HepG2 (cell line): Measurements from ENCODE around the gene HIRA. TPM values are rescaled to one million over a fixed set of nuclear protein-coding genes. Genes with fewer than 3 reads are reported as not detected.

Experiments used
- ATAC-seq: fragments of 200-7000 bp; cut with Tn5 transposase; 3 replicates; pipeline ENCODE4 v1.9.1; 2020; ENCODE audit warnings: mild to moderate bottlenecking, moderate library complexity
- BruUV-seq: library from RNA; stranded (reverse); fragments of 400-500 nt; replicated peaks from 2 replicates; lab custom pipeline; 2021; lab: Mats Ljungman, UMichigan
- CTCF ChIA-PET: fragments of 300-600 bp; formaldehyde crosslinking; extraction: SDS; loops from one replicate; lab custom pipeline; 2021; ENCODE audit warnings: low total read pairs, inconsistent platforms, low intra/inter-chr PET ratio; lab: Yijun Ruan, JAX
- POLR2A ChIA-PET: fragments of 350-600 bp; sonication (Branson Sonifier 250); formaldehyde crosslinking; loops from one replicate; lab custom pipeline; 2020; ENCODE audit warnings: antibody characterized with exemption, inconsistent platforms; lab: Yijun Ruan, JAX
- DNase-seq: peaks from one replicate; pipeline ENCODE4 v3.0.0-alpha.2; 2015; ENCODE audit warnings: low spot score
- FAIRE-seq: peaks from 3 replicates; lab custom pipeline; 2011; peaks lifted over from hg19 to GRCh38; lab: Jason Lieb, UNC
- H2AFZ ChIP-seq: one replicate; pipeline ENCODE4 v1.6.1; 2011; ENCODE audit warnings: low read length, inconsistent platforms
- H3K27ac ChIP-seq: fragments of 300-600 bp; 3 replicates; pipeline ENCODE4 v1.8.0; 2011; ENCODE audit warnings: mixed run types, mild to moderate bottlenecking, mixed read lengths, low read length, inconsistent platforms; ENCODE audit not compliant: insufficient read depth; ENCODE audit errors: extremely low read length
- H3K27me3 ChIP-seq, 2 experiments: fragments of 200-600 bp in 1 of 2; 2 replicates in 1 of 2; 3 replicates in 1 of 2; pipeline versions ENCODE4 v1.6.0 to v1.8.0; 2011; ENCODE audit warnings: low read length in 2 of 2, mild to moderate bottlenecking in 2 of 2, moderate library complexity in 2 of 2, inconsistent platforms in 1 of 2; ENCODE audit not compliant: insufficient read depth in 2 of 2, control insufficient read depth in 1 of 2
- H3K36me3 ChIP-seq, 2 experiments: fragments of 200-600 bp in 1 of 2; replicated peaks in 1 of 2; 2 replicates in 1 of 2; 3 replicates in 1 of 2; pipeline versions ENCODE4 v1.5.1 to v1.8.0; 2011; ENCODE audit warnings: low read length in 2 of 2, inconsistent platforms in 1 of 2; ENCODE audit not compliant: insufficient read depth in 2 of 2, control insufficient read depth in 1 of 2
- H3K4me1 ChIP-seq: 2 replicates; pipeline ENCODE4 v1.5.1; 2012; ENCODE audit warnings: low read length, inconsistent platforms; ENCODE audit not compliant: insufficient read depth
- H3K4me2 ChIP-seq: 2 replicates; pipeline ENCODE4 v1.6.0; 2011; ENCODE audit warnings: low read depth, low read length, inconsistent platforms
- H3K4me3 ChIP-seq, 3 experiments: fragments of 200-600 bp in 1 of 3; sonication (generic), shearing (Covaris generic) in 1 of 3; replicated peaks in 1 of 3; 2 replicates each; pipeline ENCODE4 v1.5.1; 2011 to 2016; ENCODE audit warnings: low read length in 3 of 3, inconsistent platforms in 2 of 3, low read depth in 2 of 3, mild to moderate bottlenecking in 2 of 3, control low read depth in 1 of 3, mixed read lengths in 1 of 3; ENCODE audit not compliant: insufficient read depth in 1 of 3
- H3K79me2 ChIP-seq: one replicate; pipeline ENCODE4 v1.6.1; 2011; ENCODE audit warnings: low read length, inconsistent platforms; ENCODE audit not compliant: insufficient read depth
- H3K9ac ChIP-seq: 2 replicates; pipeline ENCODE4 v1.6.0; 2011; ENCODE audit warnings: mild to moderate bottlenecking, low read depth, low read length, inconsistent platforms; ENCODE audit not compliant: insufficient read depth
- H3K9me3 ChIP-seq: 2 replicates; pipeline ENCODE4 v1.5.1; 2012; ENCODE audit warnings: mild to moderate bottlenecking, low read length
- H4K20me1 ChIP-seq: 2 replicates; pipeline ENCODE4 v1.6.0; 2011; ENCODE audit warnings: inconsistent platforms, mild to moderate bottlenecking, low read length, moderate library complexity; ENCODE audit not compliant: insufficient read depth
- AHDC1 ChIP-seq: sonication (generic); formaldehyde crosslinking; IDR thresholded peaks from 2 replicates; pipeline ENCODE4 v1.5.1; 2020; ENCODE audit warnings: mild to moderate bottlenecking, missing genetic modification reagents, borderline replicate concordance
- ATRX ChIP-seq: sonication (generic); formaldehyde crosslinking; IDR thresholded peaks from 2 replicates; pipeline ENCODE4 v1.4.0; 2020; ENCODE audit warnings: missing genetic modification reagents, borderline replicate concordance
- DMAP1 ChIP-seq: IDR thresholded peaks from 2 replicates; pipeline ENCODE4 v1.6.1; 2016
- IRX3 ChIP-seq: sonication (generic); formaldehyde crosslinking; IDR thresholded peaks from 2 replicates; pipeline ENCODE4 v1.8.1; 2023; ENCODE audit warnings: mild to moderate bottlenecking, low read depth, missing genetic modification reagents, borderline replicate concordance
- RFX1 ChIP-seq: fragments of 450-650 bp; IDR thresholded peaks from 2 replicates; pipeline ENCODE4 v1.6.1; 2017
- SIN3A ChIP-seq: IDR thresholded peaks from 2 replicates; pipeline ENCODE4 v1.6.1; 2011; ENCODE audit warnings: low read depth, mild to moderate bottlenecking, control low read depth, low read length, borderline replicate concordance
- SRY ChIP-seq: sonication (generic); formaldehyde crosslinking; IDR thresholded peaks from 2 replicates; pipeline ENCODE4 v1.8.0; 2022; ENCODE audit warnings: mild to moderate bottlenecking, missing genetic modification reagents
- ZEB1 ChIP-seq: IDR thresholded peaks from 2 replicates; pipeline ENCODE4 v1.6.1; 2012; ENCODE audit warnings: mild to moderate bottlenecking, low read depth, inconsistent platforms; ENCODE audit not compliant: insufficient replicate concordance
- ZFP82 ChIP-seq: sonication (generic); formaldehyde crosslinking; IDR thresholded peaks from 2 replicates; pipeline ENCODE4 v1.5.1; 2020; ENCODE audit warnings: mild to moderate bottlenecking, missing genetic modification reagents, borderline replicate concordance
- ZNF430 ChIP-seq: sonication (generic); formaldehyde crosslinking; IDR thresholded peaks from 2 replicates; pipeline ENCODE4 v1.9.0; 2021; ENCODE audit warnings: mild to moderate bottlenecking, missing genetic modification reagents
- ZNF543 ChIP-seq: sonication (generic); formaldehyde crosslinking; IDR thresholded peaks from 2 replicates; pipeline ENCODE4 v1.4.0; 2020; ENCODE audit warnings: mild to moderate bottlenecking, missing genetic modification reagents
- WGBS: methylation state at CpG from one replicate; pipeline ENCODE4 v1.1.6; 2017; ENCODE audit warnings: low lambda C conversion rate; 5-methylcytosine and 5-hydroxymethylcytosine counted together
- in situ Hi-C: cut with HindIII; loops from 2 replicates; pipeline ENCODE4 v1.10.0; 2017; ENCODE audit warnings: low pct_unique_long_range_greater_than_20kb; ENCODE audit not compliant: extremely low pct_ligation_motif_present
- intact Hi-C: fragments of 100-400 bp; cut with micrococcal nuclease; formaldehyde crosslinking; loops from one replicate; pipeline ENCODE4 v1.10.0; 2022; ENCODE audit not compliant: unreplicated experiment
- polyA plus RNA-seq, 8 experiments: library from polyadenylated mRNA; depleted of rRNA in 3 of 8; stranded (reverse) in 7 of 8; unstranded in 1 of 8; fragments of >200 nt; fragmentation: Illumina TruSeq in 4 of 8; extraction: Trizol in 4 of 8; gene quantifications; 2 replicates each; pipeline versions ENCODE4 v1.2.1 to v1.2.3, GENCODE V29; 2011 to 2016; ENCODE audit warnings: low read depth in 4 of 8, missing spikeins in 1 of 8, mixed read lengths in 1 of 8; ENCODE audit not compliant: insufficient read depth in 1 of 8
- total RNA-seq, 5 experiments: library from RNA; depleted of rRNA; stranded (reverse); fragments of >200 nt; fragmentation: Illumina TruSeq; extraction: Trizol; gene quantifications; 2 replicates each; pipeline ENCODE4 v1.2.3, GENCODE V29; 2016; ENCODE audit warnings: low read depth in 1 of 5
- TF ChIP-seq, protein P1 (sequence below): sonication (generic); formaldehyde crosslinking; IDR thresholded peaks from 2 replicates; pipeline ENCODE4 v1.8.1; 2023; ENCODE audit warnings: mild to moderate bottlenecking, moderate library complexity, missing genetic modification reagents
- TF ChIP-seq, protein P2 (sequence below): sonication (generic); formaldehyde crosslinking; IDR thresholded peaks from 2 replicates; pipeline ENCODE4 v1.5.1; 2020; ENCODE audit warnings: mild to moderate bottlenecking, missing genetic modification reagents, moderate library complexity

The HIRA gene
- total and polyA plus RNA-seq, 2 of the 13 experiments (the other 11 are each of a cell fraction or from before 2014, with no cell fraction given) = 21.5 to 29.2 TPM

DNA sequence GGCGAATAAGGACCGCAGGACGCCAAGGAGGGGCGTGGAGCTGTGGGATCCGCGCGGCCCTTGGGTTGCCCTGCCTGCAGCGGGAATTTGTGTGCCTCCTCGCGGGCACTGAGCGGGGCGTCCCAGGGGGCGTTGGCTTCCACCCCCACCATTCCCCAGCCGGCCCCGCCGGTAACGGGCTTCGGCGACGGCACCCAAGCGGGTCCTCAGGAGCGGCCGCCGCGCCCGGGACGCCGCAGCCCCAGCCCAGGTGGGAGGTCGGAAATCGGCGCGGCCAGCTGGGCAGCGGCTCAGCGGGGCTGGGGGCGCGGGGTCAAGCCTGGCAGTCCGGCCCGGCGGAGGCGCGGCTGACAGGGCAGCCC lies 140.3 kb downstream of the HIRA start:
- H2AFZ ChIP-seq = no peak overlapping the region
- peak overlapping the region; percentile 96 for H3K4me2 ChIP-seq
- peak; percentile 61 for ATAC-seq
- POLR2A ChIA-PET = interaction anchor here (0.6 to 3.0 kb wide), 11 partner anchors 9 to 652 kb away, joined by 3 to 16 read pairs (median 4); partner anchors contain the start of genes DGCR2, HIRA, MRPL40 and SLC25A1
- peak overlapping the region; percentile 48 for H3K27ac ChIP-seq
- peaks cover 35% of the 10 kb centered on the region for H3K4me1 ChIP-seq
- H4K20me1 ChIP-seq = no peaks in the 10 kb centered on the region; the same call in 1 of the 2 replicates
- H3K4me3 ChIP-seq = peak overlapping the region; percentile 76 to 82 (median 80)
- DNase-seq = no peak
- no TSS peak for BruUV-seq
- in situ Hi-C loops (loop anchor here (5.0 to 10.0 kb wide), 3 partner anchors 109 to 344 kb away; partner anchors contain the start of genes CDC45 and UFD1), intact Hi-C loops (loop anchor here (1.0 kb wide), 1 partner anchor 147 kb away; the partner anchor contains the start of gene ESS2)
- no peaks in the 10 kb centered on the region; a peak in 2 of 5 replicates for H3K36me3 ChIP-seq
- no peaks in the 10 kb centered on the region; a peak in 1 of 5 replicates for H3K27me3 ChIP-seq
- no peaks in the 10 kb centered on the region for H3K79me2 ChIP-seq
- FAIRE-seq = no peak
- CTCF ChIA-PET = no interaction called here
- H3K9ac ChIP-seq = peak overlapping the region; percentile 83
- no peaks in the 10 kb centered on the region for H3K9me3 ChIP-seq
- WGBS = 0% methylated on average over 6 of the region's 41 CpGs
- TF ChIP-seq RFX1 (no peak), ZNF543 (CRISPR knock-in tag) (peak; percentile 60; the same call in 1 of the 2 replicates), ZFP82 (peak; percentile 25; the same call in 1 of the 2 replicates), ATRX (CRISPR knock-in tag) (no peak), AHDC1 (CRISPR knock-in tag) (0 out of 2 replicates have a peak, but pooled peaks have one; percentile 16), ZNF430 (no peak), SIN3A (0 out of 2 replicates have a peak, but pooled peaks have one; percentile 34), IRX3 (CRISPR knock-in tag) (0 out of 2 replicates have a peak, but pooled peaks have one; percentile 68), ZEB1 (peak; percentile 12), DMAP1 (no peak), SRY (CRISPR knock-in tag) (0 out of 2 replicates have a peak, but pooled peaks have one; percentile 9)
- TF ChIP-seq, protein P1, sequence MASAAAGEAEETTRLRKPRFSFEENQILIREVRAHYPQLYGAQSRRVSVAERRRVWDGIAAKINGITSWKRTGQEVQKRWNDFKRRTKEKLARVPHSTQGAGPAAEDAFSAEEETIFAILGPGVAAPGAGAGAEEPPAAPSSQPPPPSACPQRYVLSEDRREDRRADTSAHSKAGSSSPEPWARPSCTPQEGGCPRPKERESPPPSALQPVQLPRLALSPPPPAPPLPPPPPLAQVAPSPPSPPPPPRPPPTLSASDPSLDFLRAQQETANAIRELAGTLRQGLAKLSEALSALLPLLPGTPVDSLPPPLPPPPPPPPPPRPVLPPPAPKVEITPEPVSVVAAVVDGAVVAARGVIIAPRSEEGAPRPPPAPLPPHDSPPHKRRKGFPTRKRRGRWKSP (CRISPR knock-in tag) = 0 out of 2 replicates have a peak, but pooled peaks have one; percentile 43
- TF ChIP-seq, protein P2, sequence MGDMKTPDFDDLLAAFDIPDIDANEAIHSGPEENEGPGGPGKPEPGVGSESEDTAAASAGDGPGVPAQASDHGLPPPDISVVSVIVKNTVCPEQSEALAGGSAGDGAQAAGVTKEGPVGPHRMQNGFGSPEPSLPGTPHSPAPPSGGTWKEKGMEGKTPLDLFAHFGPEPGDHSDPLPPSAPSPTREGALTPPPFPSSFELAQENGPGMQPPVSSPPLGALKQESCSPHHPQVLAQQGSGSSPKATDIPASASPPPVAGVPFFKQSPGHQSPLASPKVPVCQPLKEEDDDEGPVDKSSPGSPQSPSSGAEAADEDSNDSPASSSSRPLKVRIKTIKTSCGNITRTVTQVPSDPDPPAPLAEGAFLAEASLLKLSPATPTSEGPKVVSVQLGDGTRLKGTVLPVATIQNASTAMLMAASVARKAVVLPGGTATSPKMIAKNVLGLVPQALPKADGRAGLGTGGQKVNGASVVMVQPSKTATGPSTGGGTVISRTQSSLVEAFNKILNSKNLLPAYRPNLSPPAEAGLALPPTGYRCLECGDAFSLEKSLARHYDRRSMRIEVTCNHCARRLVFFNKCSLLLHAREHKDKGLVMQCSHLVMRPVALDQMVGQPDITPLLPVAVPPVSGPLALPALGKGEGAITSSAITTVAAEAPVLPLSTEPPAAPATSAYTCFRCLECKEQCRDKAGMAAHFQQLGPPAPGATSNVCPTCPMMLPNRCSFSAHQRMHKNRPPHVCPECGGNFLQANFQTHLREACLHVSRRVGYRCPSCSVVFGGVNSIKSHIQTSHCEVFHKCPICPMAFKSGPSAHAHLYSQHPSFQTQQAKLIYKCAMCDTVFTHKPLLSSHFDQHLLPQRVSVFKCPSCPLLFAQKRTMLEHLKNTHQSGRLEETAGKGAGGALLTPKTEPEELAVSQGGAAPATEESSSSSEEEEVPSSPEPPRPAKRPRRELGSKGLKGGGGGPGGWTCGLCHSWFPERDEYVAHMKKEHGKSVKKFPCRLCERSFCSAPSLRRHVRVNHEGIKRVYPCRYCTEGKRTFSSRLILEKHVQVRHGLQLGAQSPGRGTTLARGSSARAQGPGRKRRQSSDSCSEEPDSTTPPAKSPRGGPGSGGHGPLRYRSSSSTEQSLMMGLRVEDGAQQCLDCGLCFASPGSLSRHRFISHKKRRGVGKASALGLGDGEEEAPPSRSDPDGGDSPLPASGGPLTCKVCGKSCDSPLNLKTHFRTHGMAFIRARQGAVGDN (CRISPR knock-in tag) = peak; percentile 37; the same call in 1 of the 2 replicates
